IMR-90 (cell line): Measurements from ENCODE around the gene PIK3CA. TPM values are rescaled to one million over a fixed set of nuclear protein-coding genes. Genes with fewer than 3 reads are reported as not detected.

ENCODE experiments used
- ATAC-seq: fragments of 200-7000 bp; cut with Tn5 transposase; 2 replicates; pipeline ENCODE4 v1.9.1; 2020; ENCODE audit warnings: low read depth, mild to moderate bottlenecking, moderate library complexity
- BruUV-seq: library from RNA; stranded (reverse); fragments of 400-500 nt; replicated peaks from 2 replicates; lab custom pipeline; 2021; lab: Mats Ljungman, UMichigan
- CTCF ChIA-PET: fragments of 300-600 bp; formaldehyde crosslinking; extraction: SDS; loops from one replicate; lab custom pipeline; 2021; ENCODE audit warnings: antibody characterized with exemption; lab: Yijun Ruan, JAX
- POLR2A ChIA-PET: fragments of 300-600 bp; sonication (Branson Sonifier 250); formaldehyde crosslinking; loops from one replicate; lab custom pipeline; 2022; ENCODE audit warnings: antibody characterized with exemption; ENCODE audit not compliant: unreplicated experiment; lab: Charles Lee
- DNase-seq: peaks from one replicate; pipeline ENCODE4 v3.0.0; 2013
- H2AFZ ChIP-seq: replicated peaks from 2 replicates; pipeline ENCODE3; 2013; ENCODE audit warnings: low read length, mild to moderate bottlenecking; ENCODE audit not compliant: poor library complexity
- H2AK5ac ChIP-seq: 2 replicates; pipeline ENCODE4 v1.6.1; 2013; ENCODE audit warnings: low read depth, low read length, inconsistent platforms
- H2AK9ac ChIP-seq: replicated peaks from 2 replicates; pipeline ENCODE3; 2013; ENCODE audit warnings: mild to moderate bottlenecking, low read depth, low read length, moderate library complexity; ENCODE audit not compliant: poor library complexity
- H2BK120ac ChIP-seq: 2 replicates; pipeline ENCODE4 v1.6.1; 2013; ENCODE audit warnings: low read depth, low read length, inconsistent platforms
- H2BK15ac ChIP-seq: 3 replicates; pipeline ENCODE4 v1.6.1; 2013; ENCODE audit warnings: low read depth, low read length, inconsistent platforms
- H2BK20ac ChIP-seq: 2 replicates; pipeline ENCODE4 v1.6.1; 2013; ENCODE audit warnings: low read depth, mild to moderate bottlenecking, inconsistent platforms, low read length, moderate library complexity
- H2BK5ac ChIP-seq: 2 replicates; pipeline ENCODE4 v1.6.1; 2013; ENCODE audit warnings: mild to moderate bottlenecking, low read depth, low read length, inconsistent platforms; ENCODE audit not compliant: poor library complexity, severe bottlenecking
- H3K14ac ChIP-seq: replicated peaks from 2 replicates; pipeline ENCODE4 v1.6.1; 2013; ENCODE audit warnings: low read depth, low read length, inconsistent platforms
- H3K18ac ChIP-seq: 2 replicates; pipeline ENCODE4 v1.6.1; 2013; ENCODE audit warnings: low read depth, low read length, control low read depth
- H3K23ac ChIP-seq: 2 replicates; pipeline ENCODE4 v1.6.1; 2013; ENCODE audit warnings: low read depth, low read length, inconsistent platforms
- H3K27ac ChIP-seq: 2 replicates; pipeline ENCODE4 v1.5.1; 2013; ENCODE audit warnings: mild to moderate bottlenecking, control low read depth, low read length; ENCODE audit not compliant: insufficient read depth
- H3K27me3 ChIP-seq: 2 replicates; pipeline ENCODE4 v1.6.1; 2013; ENCODE audit warnings: low read length; ENCODE audit not compliant: control insufficient read depth, insufficient read depth
- H3K36me3 ChIP-seq: 2 replicates; pipeline ENCODE4 v1.6.1; 2013; ENCODE audit warnings: low read length, mixed read lengths; ENCODE audit not compliant: control insufficient read depth, insufficient read depth
- H3K4ac ChIP-seq: 2 replicates; pipeline ENCODE4 v1.6.1; 2013; ENCODE audit warnings: low read depth, low read length, inconsistent platforms
- H3K4me1 ChIP-seq: 2 replicates; pipeline ENCODE4 v1.6.1; 2013; ENCODE audit warnings: low read length, mixed read lengths; ENCODE audit not compliant: control insufficient read depth, insufficient read depth
- H3K4me2 ChIP-seq: 2 replicates; pipeline ENCODE4 v1.6.1; 2013; ENCODE audit warnings: low read depth, mild to moderate bottlenecking, control low read depth, low read length, moderate library complexity
- H3K4me3 ChIP-seq: 2 replicates; pipeline ENCODE4 v1.5.1; 2013; ENCODE audit warnings: low read depth, mild to moderate bottlenecking, control low read depth, low read length, moderate library complexity; ENCODE audit not compliant: insufficient read depth
- H3K56ac ChIP-seq: 2 replicates; pipeline ENCODE4 v1.6.1; 2013; ENCODE audit warnings: low read length, inconsistent platforms; ENCODE audit not compliant: insufficient read depth; ENCODE audit errors: extremely low read depth
- H3K79me1 ChIP-seq, 2 experiments: 2 replicates each; pipeline ENCODE4 v1.6.1; 2013; ENCODE audit warnings: low read length in 2 of 2, inconsistent platforms in 1 of 2, low read depth in 1 of 2
- H3K9ac ChIP-seq: 2 replicates; pipeline ENCODE4 v1.6.1; 2013; ENCODE audit warnings: low read depth, low read length, control low read depth
- H3K9me1 ChIP-seq: 2 replicates; pipeline ENCODE4 v1.6.1; 2013; ENCODE audit warnings: low read length, inconsistent platforms; ENCODE audit not compliant: insufficient read depth
- H3K9me3 ChIP-seq: 2 replicates; pipeline ENCODE4 v1.6.1; 2013; ENCODE audit warnings: low read length; ENCODE audit not compliant: control insufficient read depth, insufficient read depth
- H4K20me1 ChIP-seq: 2 replicates; pipeline ENCODE4 v1.6.1; 2013; ENCODE audit warnings: low read length, inconsistent platforms; ENCODE audit not compliant: insufficient read depth
- H4K5ac ChIP-seq: 2 replicates; pipeline ENCODE4 v1.6.1; 2013; ENCODE audit warnings: mild to moderate bottlenecking, low read depth, low read length, control low read depth
- H4K8ac ChIP-seq, 2 experiments: 2 replicates each; pipeline ENCODE4 v1.6.1; 2013; ENCODE audit warnings: low read depth in 2 of 2, low read length in 2 of 2, control low read depth in 1 of 2, inconsistent platforms in 1 of 2
- H4K91ac ChIP-seq: 2 replicates; pipeline ENCODE4 v1.6.1; 2013; ENCODE audit warnings: low read depth, low read length, inconsistent platforms; ENCODE audit not compliant: insufficient read depth
- BHLHE40 ChIP-seq: fragments of 150-350 bp; IDR thresholded peaks from 2 replicates; pipeline ENCODE4 v1.6.1; 2016; ENCODE audit warnings: mild to moderate bottlenecking, low read depth, low read length
- FOS ChIP-seq: fragments of 150-350 bp; IDR thresholded peaks from 2 replicates; pipeline ENCODE4 v1.6.1; 2016; ENCODE audit warnings: low read depth, low read length
- MAFK ChIP-seq: IDR thresholded peaks from 2 replicates; pipeline ENCODE4 v1.6.1; 2012; ENCODE audit warnings: low read depth, low read length, improper control_type of control experiment
- MAZ ChIP-seq: IDR thresholded peaks from 2 replicates; pipeline ENCODE4 v1.6.1; 2012; ENCODE audit warnings: low read depth, mild to moderate bottlenecking, low read length, improper control_type of control experiment, moderate library complexity, borderline replicate concordance
- NFE2L2 ChIP-seq: fragments of 150-350 bp; IDR thresholded peaks from 2 replicates; pipeline ENCODE4 v1.6.1; 2016; ENCODE audit warnings: low read depth, mild to moderate bottlenecking, low read length
- RFX5 ChIP-seq: IDR thresholded peaks from 2 replicates; pipeline ENCODE4 v1.8.0; 2012; ENCODE audit warnings: low read depth, mild to moderate bottlenecking, low read length, moderate library complexity
- SMC3 ChIP-seq: fragments of 150-350 bp; IDR thresholded peaks from 2 replicates; pipeline ENCODE4 v1.6.1; 2016; ENCODE audit warnings: low read depth, mild to moderate bottlenecking, antibody characterized with exemption, low read length, moderate library complexity
- WGBS, 2 experiments: methylation state at CpG; one replicate each; pipeline versions ENCODE4 v1.1.5 to v1.1.7; 2013; ENCODE audit warnings: missing lambda C conversion rate in 2 of 2; ENCODE audit not compliant: insufficient read length in 1 of 2; ENCODE audit errors: extremely low coverage in 2 of 2; 5-methylcytosine and 5-hydroxymethylcytosine counted together
- dilution Hi-C: fragments of 300-500 bp; cut with HindIII; formaldehyde crosslinking; loops from one replicate; pipeline ENCODE4 v1.14.3; 2018; ENCODE audit warnings: low sequenced_read_pairs; ENCODE audit not compliant: unreplicated experiment
- in situ Hi-C: fragments of 300-500 bp; cut with MboI; formaldehyde crosslinking; loops from 3 replicates; pipeline ENCODE4 v1.14.3; 2019; ENCODE audit warnings: low sequenced_read_pairs, inconsistent platforms, mixed read lengths
- intact Hi-C: fragments of 100-400 bp; cut with micrococcal nuclease; formaldehyde crosslinking; loops from 2 replicates; pipeline ENCODE4 v1.10.0; 2022
- polyA plus RNA-seq, 3 experiments: library from polyadenylated mRNA; depleted of rRNA; stranded (reverse); fragments of >200 nt; gene quantifications; 2 replicates each; pipeline ENCODE4 v1.2.3, GENCODE V29; 2012; ENCODE audit warnings: low replicate concordance in 1 of 3
- total RNA-seq: library from RNA; depleted of rRNA; stranded (reverse); fragments of >200 nt; gene quantifications from 2 replicates; pipeline ENCODE4 v1.2.3, GENCODE V29; 2012

Gene PIK3CA
- total and polyA plus RNA-seq, 2 of the 4 experiments (the other 2 are of a cell fraction) = 5.7 to 22.4 TPM

GRCh38 chr3:179227349-179227748, 79.2 kb downstream of the PIK3CA start:
- H2BK120ac ChIP-seq = no peak overlapping the region
- no peak overlapping the region for H3K18ac ChIP-seq
- H2BK15ac ChIP-seq = no peak overlapping the region
- no peaks in the 10 kb centered on the region for H3K9me1 ChIP-seq
- dilution Hi-C loops = no loop called here
- TF ChIP-seq BHLHE40 (no peak), MAZ (no peak), RFX5 (no peak), FOS (no peak), MAFK (no peak), NFE2L2 (no peak), SMC3 (no peak)
- BruUV-seq = no TSS peak
- no peak overlapping the region for H2AFZ ChIP-seq
- WGBS, 2 experiments = 100% methylated on average over 1 to 2 of the region's 3 CpGs
- H4K91ac ChIP-seq = no peak overlapping the region
- H3K36me3 ChIP-seq = peaks cover 12% of the 10 kb centered on the region
- no peaks in the 10 kb centered on the region for H3K79me1 ChIP-seq
- no peak overlapping the region for H4K5ac ChIP-seq
- no peak overlapping the region for H3K4me3 ChIP-seq
- DNase-seq (peak; percentile 24), ATAC-seq (no peak)
- H4K8ac ChIP-seq = no peak overlapping the region
- peak overlapping the region; percentile 10 for H2BK5ac ChIP-seq
- H3K4me2 ChIP-seq = no peak overlapping the region
- H3K27ac ChIP-seq = no peak overlapping the region
- in situ Hi-C loops = no loop called here
- ChIA-PET POLR2A (no interaction called here), CTCF (interaction anchor here (0.7 kb wide), 1 partner anchor 28 kb away, joined by 3 read pairs; no protein-coding TSS in a partner anchor)
- no peak overlapping the region for H3K23ac ChIP-seq
- H3K14ac ChIP-seq = no peak overlapping the region
- no peaks in the 10 kb centered on the region for H3K4me1 ChIP-seq
- no peaks in the 10 kb centered on the region for H3K27me3 ChIP-seq
- H2BK20ac ChIP-seq = no peak overlapping the region
- no peak overlapping the region for H3K9ac ChIP-seq
- no peaks in the 10 kb centered on the region for H4K20me1 ChIP-seq
- no peak overlapping the region for H2AK5ac ChIP-seq
- no peaks in the 10 kb centered on the region for H3K9me3 ChIP-seq
- H3K56ac ChIP-seq = no peak overlapping the region
- intact Hi-C loops = no loop called here
- H2AK9ac ChIP-seq = no peak overlapping the region
- no peak overlapping the region for H3K4ac ChIP-seq
